HG02884 (cell line): ENCODE measurements around the gene PSMD1.
"Not testable (repeated sequence)": the region's sequence is repeated elsewhere in the genome, so short reads cannot be mapped to it uniquely, and the experiment has no call there.

ENCODE experiments used
- ATAC-seq: cut with Tn5 transposase; IDR thresholded peaks from one replicate; pipeline ENCODE4 v1.9.1; 2021; ENCODE audit warnings: mild to moderate bottlenecking, moderate library complexity; ENCODE audit not compliant: unreplicated experiment

PSMD1 gene

DNA sequence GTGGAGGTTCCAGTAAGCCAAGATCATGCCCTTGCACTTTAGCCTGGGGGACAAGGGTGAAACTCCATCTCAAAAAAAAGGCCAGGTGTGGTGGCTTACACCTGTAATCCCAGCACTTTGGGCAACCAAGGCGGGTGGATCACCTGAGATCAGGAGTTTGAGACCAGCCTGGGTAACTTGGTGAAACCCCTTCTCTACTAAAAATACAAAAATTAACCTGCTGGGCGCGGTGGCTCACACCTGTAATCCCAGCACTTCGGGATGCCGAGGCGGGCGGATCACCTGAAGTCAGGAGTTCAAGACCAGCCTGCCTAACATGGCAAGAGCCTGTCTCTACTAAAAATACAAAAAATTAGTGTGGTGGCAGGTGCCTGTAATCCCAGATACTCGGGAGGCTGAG is 84.1 kb downstream of the PSMD1 start:
- ATAC-seq = not testable (repeated sequence)

DNA sequence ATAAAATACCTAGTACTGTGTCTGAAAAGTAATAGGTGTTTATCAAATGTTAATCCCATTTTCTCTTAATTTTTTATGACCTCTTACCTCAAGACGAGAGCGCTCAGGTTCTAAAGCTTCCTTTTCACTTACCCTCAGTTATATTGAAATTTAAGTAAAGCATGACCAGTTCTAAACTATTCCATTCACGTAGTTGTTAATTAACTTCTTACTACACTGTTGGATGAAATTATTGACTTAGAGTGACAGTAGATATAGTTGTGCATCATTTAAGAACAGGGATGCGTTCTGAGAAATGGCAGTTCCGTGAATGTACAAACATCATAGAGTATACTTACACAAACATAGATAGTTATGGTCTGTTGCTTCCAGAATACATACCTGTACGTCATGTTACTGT is 88.2 kb downstream of the PSMD1 start:
- no peak for ATAC-seq

DNA sequence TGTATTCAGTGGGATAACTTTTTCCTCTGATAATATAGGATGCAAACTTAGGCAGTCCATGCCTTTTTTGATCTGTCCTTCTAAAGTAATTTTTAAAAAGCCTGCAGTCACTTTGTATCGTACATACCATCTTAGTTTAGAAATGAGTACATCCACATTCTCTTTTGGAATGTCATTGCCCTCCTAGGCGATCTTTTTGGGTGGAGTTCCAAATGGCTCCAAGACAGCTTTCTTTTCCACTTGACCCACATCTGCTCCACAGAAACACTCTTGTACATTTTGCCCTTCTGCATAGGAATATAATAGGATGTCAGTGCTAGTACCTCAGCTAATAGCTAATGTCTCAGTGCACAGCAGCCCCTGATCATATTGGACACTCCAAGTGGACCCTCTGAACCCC is 90.0 kb downstream of the PSMD1 start:
- no peak for ATAC-seq

DNA sequence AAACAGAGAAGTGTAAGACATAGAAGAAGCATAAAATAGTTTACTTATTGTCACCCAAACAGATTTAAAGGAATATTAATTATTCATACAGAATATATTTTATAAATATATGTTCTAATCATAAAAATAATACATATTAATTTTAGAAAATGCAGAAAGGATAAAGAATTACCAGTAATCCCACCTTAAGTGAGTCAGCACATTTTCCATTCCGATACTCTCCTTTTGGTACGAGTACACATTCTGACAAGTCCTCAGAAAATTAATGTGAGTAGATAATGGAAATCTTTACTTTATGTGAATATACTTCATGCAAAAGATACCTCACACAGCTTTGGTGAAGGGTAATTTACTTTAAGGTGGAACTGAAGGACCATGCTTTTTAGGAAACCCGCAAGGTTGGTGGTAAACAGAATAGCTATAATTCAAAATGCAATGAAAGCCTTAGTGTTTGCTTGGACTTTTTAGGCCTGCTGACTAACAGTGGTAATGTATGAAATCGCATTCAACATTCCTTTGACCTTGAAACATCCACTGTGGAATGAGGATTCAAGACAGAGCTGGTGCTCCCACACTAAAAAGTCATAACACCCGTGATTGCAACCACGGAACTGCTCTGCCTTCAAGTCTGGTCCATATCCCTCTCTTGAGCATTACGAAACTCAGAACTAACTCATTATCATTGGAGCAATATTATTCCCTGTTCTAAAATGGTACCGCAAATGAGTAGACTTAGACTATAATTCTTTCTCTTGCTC is 96.3 kb downstream of the PSMD1 start:
- ATAC-seq = no peak

DNA sequence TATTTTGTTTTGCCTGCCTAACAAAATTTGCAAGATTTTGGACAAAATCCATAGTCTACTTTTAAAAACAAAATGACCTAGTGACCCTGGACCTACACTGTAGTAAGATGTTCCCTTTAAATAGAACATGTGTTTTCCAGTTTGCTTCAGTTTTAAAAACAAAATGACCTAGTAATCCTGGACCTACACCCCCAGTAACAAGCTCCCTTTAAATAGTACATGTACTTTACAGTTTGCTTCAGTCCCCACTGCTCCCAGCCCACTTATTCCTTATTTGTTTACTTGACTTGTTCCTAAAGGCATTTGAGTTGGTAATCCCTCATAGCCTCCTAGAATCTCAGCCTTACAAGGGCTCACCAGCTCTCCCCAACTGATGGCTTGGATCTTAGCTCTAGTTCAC is 102.6 kb downstream of the PSMD1 start:
- no peak for ATAC-seq

DNA sequence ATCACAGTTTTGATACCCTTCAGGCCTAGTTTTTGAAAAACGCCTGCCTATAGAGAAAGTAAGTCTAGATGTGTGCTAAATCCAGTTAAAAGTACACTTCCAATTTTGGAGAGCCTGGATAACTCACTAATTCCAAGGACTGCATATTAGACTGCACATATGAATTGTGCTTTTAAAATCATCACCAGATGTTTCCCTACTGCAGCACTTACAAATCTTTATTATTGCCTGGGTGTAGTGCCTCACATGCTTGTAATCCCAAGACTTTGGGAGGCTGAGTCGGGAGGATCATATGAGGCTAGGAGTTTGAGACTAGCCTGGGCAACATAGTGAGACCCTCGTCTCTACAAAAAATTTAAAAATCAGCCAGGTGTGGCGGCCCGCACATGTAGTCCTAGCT is 104.0 kb downstream of the PSMD1 start:
- ATAC-seq = no peak

DNA sequence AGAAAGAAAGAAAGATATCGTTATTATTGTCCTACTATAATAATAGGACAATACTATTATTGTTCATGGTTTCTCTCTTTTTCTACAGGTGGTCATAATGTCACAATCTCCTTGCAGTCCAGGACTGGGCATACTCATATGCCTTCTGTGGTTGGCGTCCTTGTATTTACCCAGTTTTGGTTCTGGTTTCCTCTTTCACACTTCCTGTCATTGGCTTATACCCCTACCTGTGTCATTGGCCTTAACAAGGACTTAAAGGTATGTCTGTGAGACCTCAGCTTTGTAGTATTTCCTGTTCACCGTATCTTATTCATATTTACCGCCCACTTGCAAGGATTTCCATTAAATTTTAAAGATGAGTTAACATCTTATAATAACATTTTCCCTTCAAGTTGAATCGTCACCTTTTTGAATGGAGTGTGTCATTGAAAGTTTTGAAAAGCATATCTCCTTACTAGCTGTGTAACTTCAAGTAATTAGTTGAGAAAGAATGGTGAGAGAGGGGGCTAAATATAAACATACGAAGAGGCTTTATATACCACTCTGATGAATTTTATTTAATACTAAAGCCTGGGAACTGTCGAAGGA is 104.7 kb downstream of the PSMD1 start:
- no peak for ATAC-seq

DNA sequence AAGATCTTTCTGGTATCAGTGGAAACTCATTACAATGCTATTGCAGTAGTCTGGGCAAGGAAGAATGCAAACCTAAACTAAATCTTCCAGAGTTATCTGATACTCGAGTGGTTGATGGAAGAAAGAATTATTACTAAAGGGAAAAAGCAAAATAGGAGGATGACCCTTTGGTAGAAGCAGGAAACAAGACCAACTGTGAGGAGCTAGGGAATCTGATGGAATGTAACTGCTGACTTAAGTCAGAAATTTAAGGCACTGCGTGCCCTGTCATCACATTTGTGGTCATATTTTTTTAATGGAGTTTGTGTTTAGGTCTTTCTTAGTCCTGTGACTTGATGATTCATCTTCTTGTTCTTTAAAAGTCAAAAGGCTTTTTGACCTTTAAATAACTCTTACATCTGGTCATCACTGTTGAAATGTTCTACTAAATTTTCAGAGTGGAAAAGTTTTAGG is 105.2 kb downstream of the PSMD1 start:
- no peak for ATAC-seq

DNA sequence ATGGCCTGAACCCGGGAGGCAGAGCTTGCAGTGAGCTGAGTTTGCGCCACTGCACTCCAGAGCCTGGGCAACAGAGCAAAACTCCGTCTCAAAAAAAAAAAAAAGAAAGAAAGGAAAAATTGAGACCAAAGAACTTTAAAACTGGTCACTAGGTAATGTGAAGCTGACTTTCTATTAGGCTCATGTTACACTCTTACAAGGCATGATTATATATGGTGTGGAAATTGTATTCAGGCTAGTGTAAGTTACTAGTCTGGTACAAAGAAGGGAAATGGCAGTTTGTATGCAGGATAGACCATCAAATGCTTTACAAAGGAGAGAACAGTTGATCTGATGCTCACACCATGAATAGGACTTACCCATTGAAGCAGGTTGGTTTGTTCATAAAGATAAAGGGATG is 106.3 kb downstream of the PSMD1 start:
- no peak for ATAC-seq

DNA sequence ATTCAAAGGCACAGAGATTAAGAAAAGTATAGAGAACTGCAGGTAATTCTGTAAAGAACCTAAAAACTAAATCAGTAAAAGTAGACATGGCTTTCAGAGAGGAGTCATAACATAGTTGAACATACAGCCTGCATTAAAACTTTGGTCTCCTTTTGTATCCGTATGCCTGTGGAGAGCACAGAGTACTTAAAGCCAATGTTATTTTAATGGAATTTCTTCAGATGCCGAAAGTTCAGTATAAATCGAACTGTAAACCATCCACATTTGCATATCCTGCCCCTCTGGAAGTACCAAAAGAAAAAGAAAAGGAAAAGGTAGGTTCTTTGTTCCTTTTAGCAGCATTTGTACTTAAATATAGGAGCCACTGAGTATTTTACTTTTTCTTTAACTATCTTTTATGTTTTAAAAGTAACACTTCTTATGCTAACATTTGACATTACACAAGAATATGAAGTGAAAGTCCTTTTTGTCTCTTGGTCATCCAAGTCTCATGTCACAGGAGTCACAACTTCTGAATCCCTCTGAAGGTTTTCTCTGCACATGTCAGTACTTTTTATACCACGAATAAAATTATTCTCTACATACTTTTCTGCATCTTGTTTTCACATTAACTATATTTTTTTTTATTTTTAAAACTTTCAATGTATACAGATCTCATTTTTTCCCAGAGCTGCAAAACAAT is 106.9 kb downstream of the PSMD1 start:
- ATAC-seq = no peak

DNA sequence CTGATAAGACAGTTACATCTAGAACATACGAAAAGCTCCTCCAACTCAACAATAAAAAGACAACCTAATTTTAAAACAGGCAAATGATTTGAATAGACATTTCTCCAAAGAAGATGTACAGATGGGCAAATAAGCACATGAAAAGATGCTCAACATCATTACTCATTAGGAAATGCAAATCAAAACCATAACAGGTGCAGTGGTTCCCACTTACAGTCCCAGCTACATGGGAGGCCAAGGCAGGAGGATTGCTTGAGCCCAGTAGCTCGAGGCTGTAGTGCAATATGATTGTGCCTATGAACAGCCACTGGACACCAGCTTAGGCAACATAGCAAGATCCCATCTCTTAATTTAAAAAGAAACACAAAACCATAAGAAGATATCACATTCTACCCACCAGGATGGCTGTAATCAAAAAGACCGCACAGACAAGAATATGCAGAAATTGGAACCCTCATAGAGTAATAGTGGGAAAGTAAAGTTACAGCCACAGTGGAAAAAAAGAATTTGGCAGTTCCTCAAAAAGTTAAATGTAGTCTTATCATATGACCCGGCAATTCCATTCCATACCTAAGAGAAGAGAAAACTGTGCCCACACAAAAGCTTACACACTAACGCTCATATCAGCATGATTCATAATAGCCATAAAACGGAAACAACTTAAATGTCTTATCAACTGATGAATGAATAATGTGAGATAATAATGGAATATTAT is 111.2 kb downstream of the PSMD1 start:
- no peak for ATAC-seq

DNA sequence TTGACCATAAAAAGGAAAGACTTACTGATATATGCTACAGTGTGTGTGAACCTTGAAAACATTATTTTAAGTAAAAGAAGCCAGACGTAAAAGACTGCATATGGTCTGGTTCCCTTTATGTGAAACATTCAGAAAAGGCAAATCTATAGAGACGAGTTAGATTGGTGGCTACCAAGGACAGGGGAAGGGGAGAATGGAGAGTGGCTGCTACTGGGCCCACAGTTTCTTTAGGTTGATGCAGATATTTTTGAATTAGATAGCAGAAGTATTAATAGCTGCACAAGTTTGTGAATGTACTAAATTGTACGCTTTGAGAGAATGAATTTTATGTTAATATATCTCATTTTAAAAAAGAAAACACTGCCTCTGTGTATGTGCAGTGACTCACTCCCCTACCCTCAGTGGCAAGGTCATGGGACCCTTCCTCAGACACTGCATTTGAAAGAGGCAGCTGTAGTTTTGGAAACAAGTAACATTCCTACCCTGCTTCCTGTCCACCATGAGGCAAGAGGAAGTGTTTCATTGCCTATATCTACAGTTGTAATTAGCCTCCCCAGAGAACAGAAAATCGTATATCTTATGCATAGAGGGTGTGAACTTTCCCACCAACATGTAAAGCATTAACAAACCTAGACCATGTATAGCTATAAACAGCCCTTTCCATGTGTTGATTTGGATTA is 111.9 kb downstream of the PSMD1 start:
- ATAC-seq = no peak

DNA sequence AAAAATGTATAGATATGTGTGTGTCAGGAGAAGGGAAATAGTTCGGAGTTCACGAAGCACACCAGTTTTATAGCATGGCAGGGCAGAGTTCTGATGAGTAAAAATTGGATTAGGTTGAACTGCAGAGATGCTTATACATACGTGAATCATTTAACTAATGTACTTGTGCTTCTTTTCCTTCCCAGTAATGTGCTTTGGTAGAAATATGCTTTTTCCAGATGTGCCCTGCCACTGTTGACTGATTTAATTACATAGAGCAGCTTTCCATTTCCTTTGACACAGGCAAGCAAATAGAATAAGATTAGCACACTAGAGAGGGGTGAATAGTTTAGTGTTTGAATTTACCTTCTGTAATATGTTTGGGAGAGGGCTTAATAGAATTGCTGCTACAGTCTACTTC is 112.8 kb downstream of the PSMD1 start:
- no peak for ATAC-seq

DNA sequence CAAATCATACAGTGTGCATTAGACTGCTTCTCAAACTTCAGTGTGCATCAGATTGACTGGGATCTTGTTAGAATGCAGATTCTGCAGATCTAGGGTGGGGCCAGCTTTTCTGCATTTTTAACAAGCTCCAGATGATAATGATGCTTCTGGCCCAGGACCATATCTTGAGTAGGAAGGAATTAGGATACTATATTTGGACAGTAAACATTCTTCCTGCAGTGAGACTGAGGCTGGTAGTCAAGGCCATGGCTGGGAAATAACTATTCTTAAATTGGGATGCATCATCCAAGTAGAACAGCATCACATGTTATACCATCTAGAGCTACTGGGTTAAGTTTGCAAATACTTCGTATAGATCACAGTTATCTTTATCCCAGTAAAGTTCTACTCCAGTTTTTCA is 113.4 kb downstream of the PSMD1 start:
- ATAC-seq = no peak

DNA sequence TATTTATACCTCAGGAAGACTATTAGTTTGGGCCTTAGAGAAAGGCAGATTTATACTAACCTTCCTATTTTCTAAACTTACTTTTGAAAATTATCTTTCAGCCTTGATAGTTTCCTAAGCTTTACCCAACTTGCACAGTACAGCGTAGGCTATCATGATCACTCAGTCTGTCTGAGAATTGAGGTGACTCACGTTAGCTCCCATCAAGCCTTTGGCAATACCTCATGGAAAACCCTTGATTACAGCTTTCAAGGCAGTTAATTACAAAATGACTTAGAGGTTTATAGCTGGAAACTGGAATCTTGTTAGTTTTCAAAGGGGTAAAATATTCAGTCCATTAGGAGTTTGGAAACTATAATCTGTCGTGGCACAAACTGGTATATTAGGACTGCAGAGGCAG is 115.4 kb downstream of the PSMD1 start:
- ATAC-seq = no peak

DNA sequence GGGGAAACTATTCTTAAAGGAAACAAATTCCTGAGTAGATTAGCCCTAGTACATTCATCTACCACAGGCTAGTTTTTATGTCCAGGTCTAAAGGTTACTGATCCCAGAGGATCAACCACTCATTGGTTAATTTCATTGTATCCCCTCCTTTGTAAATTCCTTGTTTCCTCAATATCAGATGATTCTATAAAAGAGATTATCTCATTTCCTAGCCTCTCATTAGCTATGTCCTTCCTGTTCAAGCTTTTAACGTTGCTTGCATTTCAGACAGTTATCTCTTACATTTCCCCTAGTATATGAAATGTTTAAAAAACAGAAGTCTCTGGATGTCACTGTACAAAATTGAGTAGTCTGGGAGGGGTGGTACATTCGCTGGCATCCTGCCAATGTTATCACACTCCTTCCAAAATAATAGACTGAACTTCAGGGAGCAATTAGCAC is 117.6 kb downstream of the PSMD1 start:
- ATAC-seq = no peak

DNA sequence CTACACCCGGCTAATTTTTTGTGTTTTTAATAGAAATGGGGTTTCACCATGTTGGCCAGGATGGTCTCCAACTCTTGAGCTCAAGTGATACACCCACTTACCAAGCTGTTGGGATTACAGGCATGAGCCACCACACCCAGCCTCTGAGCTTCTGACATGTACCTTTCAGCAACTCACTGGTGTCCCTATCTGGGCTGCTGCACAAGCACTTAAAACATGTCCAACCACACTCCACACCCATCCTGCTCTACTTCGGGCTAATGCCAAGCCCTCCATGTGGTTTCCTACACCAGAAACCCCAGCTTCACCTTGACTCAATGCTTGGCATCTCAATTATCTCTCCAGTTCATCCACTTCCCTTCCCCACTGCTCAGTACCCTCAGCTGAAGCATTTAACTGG is 119.4 kb downstream of the PSMD1 start:
- no peak for ATAC-seq

DNA sequence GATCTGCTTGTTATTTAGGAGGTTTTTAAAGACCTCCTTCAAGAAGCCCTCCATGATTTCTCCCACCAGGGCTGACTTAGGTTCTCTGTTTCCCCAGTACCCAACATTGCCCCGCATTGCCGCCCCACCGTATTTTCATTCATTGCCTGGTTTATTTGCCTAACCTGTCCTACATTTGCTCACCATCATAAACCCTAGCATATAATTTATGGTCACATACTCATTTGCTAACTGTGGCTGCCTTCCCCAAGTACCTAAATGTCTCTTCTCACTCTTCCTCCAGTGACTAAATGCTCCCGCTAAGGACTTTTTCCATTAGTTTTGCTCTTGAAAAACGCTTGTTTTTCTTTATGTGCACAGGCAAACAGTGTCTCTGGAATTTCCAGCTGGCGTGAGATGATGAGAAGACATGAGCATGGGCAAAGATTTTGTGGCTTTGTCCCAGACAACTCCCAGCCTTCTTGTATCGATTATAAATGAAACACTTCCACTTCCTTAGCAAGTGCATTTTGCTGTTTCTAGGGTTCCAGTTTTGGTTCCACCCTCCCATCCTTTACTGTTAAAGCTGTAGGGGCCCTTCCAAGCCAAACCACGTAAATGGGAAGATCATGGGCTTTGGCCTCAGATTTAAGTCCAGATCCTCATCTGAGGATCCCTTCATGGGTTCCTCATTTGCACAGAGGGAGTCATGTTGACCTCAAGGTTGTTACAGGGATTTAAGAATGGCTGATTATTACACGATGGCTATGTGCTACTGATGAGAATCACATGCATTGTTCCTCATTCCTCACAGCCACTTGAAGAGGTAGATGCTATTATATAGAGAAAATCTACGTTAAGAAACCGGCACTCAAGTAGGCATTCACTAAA is 120.7 kb downstream of the PSMD1 start:
- ATAC-seq = no peak

DNA sequence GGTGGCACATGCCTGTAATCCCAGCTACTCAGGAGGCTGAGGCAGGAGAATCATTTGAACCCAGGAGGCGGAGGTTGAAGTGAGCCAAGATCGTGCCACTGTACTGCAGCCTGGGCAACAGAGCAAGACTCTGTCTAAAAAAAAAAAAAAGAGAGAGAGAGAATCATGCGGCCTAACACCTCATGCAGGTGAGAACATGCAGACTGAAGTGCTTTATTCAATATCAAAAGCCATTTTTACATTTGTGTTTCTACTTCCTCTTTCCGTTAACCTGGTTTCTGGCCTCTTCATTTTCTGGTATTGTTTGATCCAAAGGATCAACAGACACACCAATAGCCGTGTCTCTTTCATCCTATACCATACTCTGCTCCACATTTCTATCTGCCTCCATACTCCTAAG is 122.1 kb downstream of the PSMD1 start:
- not testable (repeated sequence) for ATAC-seq
